ENCODE data around the gene HOXD9.
A peak's percentile ranks its signal among the peaks of the same experiment; 100 is the strongest.

Gene HOXD9

DNA sequence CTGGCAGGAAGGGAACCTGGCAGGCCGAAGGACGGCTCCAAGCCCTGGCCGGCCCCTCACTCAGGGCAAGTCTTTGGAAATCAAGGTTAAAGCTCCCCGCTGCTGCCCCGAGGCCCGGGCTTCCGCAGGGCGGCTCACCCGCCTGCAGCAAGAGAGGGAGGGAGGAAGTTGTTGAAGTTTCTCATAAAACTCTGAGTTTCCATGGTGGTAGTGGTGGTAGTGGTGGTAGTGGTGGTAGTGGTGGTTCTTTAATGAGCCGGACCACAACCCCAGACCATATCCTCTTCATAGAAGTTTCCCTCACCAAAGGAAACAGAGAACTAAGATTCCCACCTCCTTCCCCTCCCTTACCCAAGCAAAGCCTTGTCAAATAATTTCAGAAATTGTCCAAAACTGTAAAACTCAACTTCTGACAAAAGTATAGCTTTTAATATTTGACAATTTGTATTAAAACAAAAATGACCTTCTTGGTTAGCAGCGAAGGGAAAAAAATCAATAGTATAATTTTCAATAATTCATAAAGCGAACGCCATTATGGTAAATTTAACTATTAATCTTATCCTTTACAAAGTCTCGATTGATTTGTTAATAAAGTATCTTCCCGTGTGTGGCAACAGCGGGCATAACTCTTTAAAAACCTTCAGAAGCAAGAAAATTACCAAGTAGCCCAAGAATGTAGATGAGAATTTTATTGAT is 7.4 kb upstream of the HOXD9 start:
- no peak overlapping the region for H3K4me3 ChIP-seq (ENCODE audit: low read length)
- no peak for TF ChIP-seq ZNF274 (IDR thresholded peaks at IDR 0.05; ENCODE audit: low read depth, low read length)

- no peak within 1 kb of the TSS for H3K4me3 ChIP-seq (ENCODE audit: low read length)
- no peak for TF ChIP-seq ZNF274 (IDR thresholded peaks at IDR 0.05; ENCODE audit: low read depth, low read length)
These were observed 6.4 kb upstream of the HOXD9 start, which contains the start of gene HOXD10 for GRCh38 chr2:176115883-176116813. Gene HOXD10, plus strand, starts transcription at chr2:176116778. Its CDS starts 56 bp downstream, at chr2:176116834.

DNA sequence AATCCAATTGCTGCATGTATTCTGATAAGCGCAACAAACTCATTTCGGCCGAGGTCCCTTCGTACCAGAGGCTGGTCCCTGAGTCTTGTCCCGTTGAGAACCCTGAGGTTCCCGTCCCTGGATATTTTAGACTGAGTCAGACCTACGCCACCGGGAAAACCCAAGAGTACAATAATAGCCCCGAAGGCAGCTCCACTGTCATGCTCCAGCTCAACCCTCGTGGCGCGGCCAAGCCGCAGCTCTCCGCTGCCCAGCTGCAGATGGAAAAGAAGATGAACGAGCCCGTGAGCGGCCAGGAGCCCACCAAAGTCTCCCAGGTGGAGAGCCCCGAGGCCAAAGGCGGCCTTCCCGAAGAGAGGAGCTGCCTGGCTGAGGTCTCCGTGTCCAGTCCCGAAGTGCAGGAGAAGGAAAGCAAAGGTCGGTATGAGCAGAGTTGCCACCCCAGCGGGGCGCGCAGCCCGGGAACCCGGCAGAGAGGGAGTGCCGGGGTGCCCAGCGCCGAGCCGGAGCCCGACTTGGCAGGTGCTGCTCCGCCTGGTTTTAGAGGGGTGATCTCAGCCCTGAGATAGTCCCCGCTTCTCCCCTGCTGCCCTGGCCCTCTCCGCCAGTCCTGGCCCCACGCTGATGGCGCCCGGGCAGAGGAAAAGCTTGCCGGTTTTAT is 5.2 kb upstream of the HOXD9 start:
- no peak overlapping the region for H3K4me3 ChIP-seq (ENCODE audit: low read length)

GRCh38 chr2:176117823-176118371 is 4.6 kb upstream of the HOXD9 start:
- H3K4me3 ChIP-seq (ENCODE audit: low read length), result no peak overlapping the region
- TF ChIP-seq ZNF274 (IDR thresholded peaks at IDR 0.05; ENCODE audit: low read depth, low read length), result no peak

More for the DNA sequence above, 5.2 kb upstream of the HOXD9 start:
- TF ChIP-seq ZNF274 (IDR thresholded peaks at IDR 0.05; ENCODE audit: low read depth, low read length), result no peak

- no peak overlapping the region for H3K4me3 ChIP-seq (ENCODE audit: low read length)
- no peak for TF ChIP-seq ZNF274 (IDR thresholded peaks at IDR 0.05; ENCODE audit: low read depth, low read length)
These were observed 3.7 kb upstream of the HOXD9 start for GRCh38 chr2:176118601-176119339.

GRCh38 chr2:176120364-176121189 is 1.9 kb upstream of the HOXD9 start:
- no peak overlapping the region for H3K4me3 ChIP-seq (ENCODE audit: low read length)
- no peak for TF ChIP-seq ZNF274 (IDR thresholded peaks at IDR 0.05; ENCODE audit: low read depth, low read length)

- no peak for TF ChIP-seq ZNF274 (IDR thresholded peaks at IDR 0.05; ENCODE audit: low read depth, low read length)
- no peak overlapping the region for H3K4me3 ChIP-seq (ENCODE audit: low read length)
These were observed 1.1 kb upstream of the HOXD9 start for GRCh38 chr2:176121190-176122051.

GRCh38 chr2:176122052-176122682 is 352 bp upstream of the HOXD9 start:
- peak overlapping the region; percentile 5; the same call in 1 of the 2 replicates for H3K4me3 ChIP-seq (ENCODE audit: low read length)
- TF ChIP-seq ZNF274 (IDR thresholded peaks at IDR 0.05; ENCODE audit: low read depth, low read length), result no peak

GRCh38 chr2:176123411-176124109 is 1.0 kb downstream of the HOXD9 start:
- H3K4me3 ChIP-seq (ENCODE audit: low read length), result no peak overlapping the region

GRCh38 chr2:176124110-176124946 is 1.8 kb downstream of the HOXD9 start:
- no peak overlapping the region for H3K4me3 ChIP-seq (ENCODE audit: low read length)
- no peak for TF ChIP-seq ZNF274 (IDR thresholded peaks at IDR 0.05; ENCODE audit: low read depth, low read length)

More at GRCh38 chr2:176123411-176124109, 1.0 kb downstream of the HOXD9 start:
- no peak for TF ChIP-seq ZNF274 (IDR thresholded peaks at IDR 0.05; ENCODE audit: low read depth, low read length)

Measured in GM08714 (cell line).